ENCODE measurements around the gene UNC5C. TPM values are rescaled to one million over a fixed set of nuclear protein-coding genes. Genes with fewer than 3 reads are reported as not detected.

UNC5C gene
- total RNA-seq, 2 experiments from 2014 or later, result not detected

GRCh38 chr4:95533254-95533653 is 15.5 kb downstream of the UNC5C start:
- Histone ChIP-seq H3K27ac (ENCODE audit: low read depth, low read length, poor library complexity, severe bottlenecking) (no peak overlapping the region), H3K79me2 (ENCODE audit: insufficient read depth, low read depth, low read length) (no peaks in the 10 kb centered on the region), H3K4me1 (ENCODE audit: insufficient read depth, low read length, poor library complexity, severe bottlenecking) (no peaks in the 10 kb centered on the region), H2AFZ (ENCODE audit: low read length) (no peak overlapping the region), H4K20me1 (ENCODE audit: insufficient read depth, low read length) (no peaks in the 10 kb centered on the region), H3K4me3 (ENCODE audit: low read depth, low read length, poor library complexity, severe bottlenecking) (no peak overlapping the region), H3K9me2 (ENCODE audit: insufficient read depth, low read length) (no peaks in the 10 kb centered on the region), H3K9me3 (ENCODE audit: low read length) (no peaks in the 10 kb centered on the region), H3K36me3 (ENCODE audit: insufficient read depth, low read length) (no peaks in the 10 kb centered on the region), H3K4me2 (ENCODE audit: low read length) (no peak overlapping the region)
- TF ChIP-seq EZH2phosphoT487 (IDR thresholded peaks at IDR 0.05; ENCODE audit: borderline replicate concordance, low read depth, low read length) (no peak), CTCF (conservative IDR thresholded peaks at IDR 0.05; ENCODE audit: low read length) (no peak)
- ChIA-PET CTCF (ENCODE audit: unreplicated experiment) (no interaction called here), POLR2A (no interaction called here)
- no peak for DNase-seq (ENCODE audit: low spot score)
- intact Hi-C loops (cut with micrococcal nuclease; ENCODE audit: unreplicated experiment), result no loop called here
- BruUV-seq (replicated peaks), result no TSS peak

GRCh38 chr4:95532305-95532704 is 16.5 kb downstream of the UNC5C start:
- Histone ChIP-seq H3K9me3 (ENCODE audit: low read length) (no peaks in the 10 kb centered on the region), H3K4me3 (ENCODE audit: low read depth, low read length, poor library complexity, severe bottlenecking) (no peak overlapping the region), H3K4me1 (ENCODE audit: insufficient read depth, low read length, poor library complexity, severe bottlenecking) (no peaks in the 10 kb centered on the region), H3K27ac (ENCODE audit: low read depth, low read length, poor library complexity, severe bottlenecking) (no peak overlapping the region), H3K79me2 (ENCODE audit: insufficient read depth, low read depth, low read length) (no peaks in the 10 kb centered on the region), H4K20me1 (ENCODE audit: insufficient read depth, low read length) (no peaks in the 10 kb centered on the region), H3K9me2 (ENCODE audit: insufficient read depth, low read length) (no peaks in the 10 kb centered on the region), H2AFZ (ENCODE audit: low read length) (no peak overlapping the region), H3K4me2 (ENCODE audit: low read length) (no peak overlapping the region), H3K36me3 (ENCODE audit: insufficient read depth, low read length) (no peaks in the 10 kb centered on the region)
- POLR2A ChIA-PET, result no interaction called here
- intact Hi-C loops (cut with micrococcal nuclease; ENCODE audit: unreplicated experiment), result no loop called here
- CTCF ChIA-PET (ENCODE audit: unreplicated experiment), result no interaction called here
- no TSS peak for BruUV-seq (replicated peaks)
- TF ChIP-seq CTCF (conservative IDR thresholded peaks at IDR 0.05; ENCODE audit: low read length) (no peak), EZH2phosphoT487 (IDR thresholded peaks at IDR 0.05; ENCODE audit: borderline replicate concordance, low read depth, low read length) (no peak)
- DNase-seq (ENCODE audit: low spot score), result no peak

GRCh38 chr4:95531141-95531540 is 17.6 kb downstream of the UNC5C start:
- no peaks in the 10 kb centered on the region for H3K36me3 ChIP-seq (ENCODE audit: insufficient read depth, low read length)
- POLR2A ChIA-PET, result no interaction called here
- H2AFZ ChIP-seq (ENCODE audit: low read length), result no peak overlapping the region
- no peak for DNase-seq (ENCODE audit: low spot score)
- intact Hi-C loops (cut with micrococcal nuclease; ENCODE audit: unreplicated experiment), result no loop called here
- H3K4me2 ChIP-seq (ENCODE audit: low read length), result no peak overlapping the region
- H3K4me3 ChIP-seq (ENCODE audit: low read depth, low read length, poor library complexity, severe bottlenecking), result no peak overlapping the region
- no peaks in the 10 kb centered on the region for H3K9me3 ChIP-seq (ENCODE audit: low read length)
- no peaks in the 10 kb centered on the region for H3K79me2 ChIP-seq (ENCODE audit: insufficient read depth, low read depth, low read length)
- TF ChIP-seq EZH2phosphoT487 (IDR thresholded peaks at IDR 0.05; ENCODE audit: borderline replicate concordance, low read depth, low read length), result no peak
- no peak for TF ChIP-seq CTCF (conservative IDR thresholded peaks at IDR 0.05; ENCODE audit: low read length)
- BruUV-seq (replicated peaks), result no TSS peak
- H3K4me1 ChIP-seq (ENCODE audit: insufficient read depth, low read length, poor library complexity, severe bottlenecking), result no peaks in the 10 kb centered on the region
- CTCF ChIA-PET (ENCODE audit: unreplicated experiment), result no interaction called here
- no peaks in the 10 kb centered on the region for H3K9me2 ChIP-seq (ENCODE audit: insufficient read depth, low read length)
- no peaks in the 10 kb centered on the region for H4K20me1 ChIP-seq (ENCODE audit: insufficient read depth, low read length)
- no peak overlapping the region for H3K27ac ChIP-seq (ENCODE audit: low read depth, low read length, poor library complexity, severe bottlenecking)
